ENCODE measurements around the gene CLDN16.

The CLDN16 gene

GRCh38 chr3:190352861-190353457 lies 35.0 kb upstream of the CLDN16 start:
- H3K27ac ChIP-seq = no peak overlapping the region
- TF ChIP-seq CTCF (IDR thresholded peaks at IDR 0.05) (no peak), ZFX (IDR thresholded peaks at IDR 0.05; ENCODE audit: borderline replicate concordance) (no peak)

- TF ChIP-seq ZFX (IDR thresholded peaks at IDR 0.05; ENCODE audit: borderline replicate concordance) = no peak
- no peak for TF ChIP-seq CTCF (IDR thresholded peaks at IDR 0.05)
- H3K27ac ChIP-seq = no peak overlapping the region
Observed at GRCh38 chr3:190356246-190356645, 31.7 kb upstream of the CLDN16 start.

- no peak overlapping the region for H3K27ac ChIP-seq
Observed at GRCh38 chr3:190357468-190357867, 30.5 kb upstream of the CLDN16 start.

GRCh38 chr3:190359813-190360212 lies 28.1 kb upstream of the CLDN16 start:
- TF ChIP-seq ZFX (IDR thresholded peaks at IDR 0.05; ENCODE audit: borderline replicate concordance) (no peak), CTCF (IDR thresholded peaks at IDR 0.05) (no peak)

More at GRCh38 chr3:190357468-190357867, 30.5 kb upstream of the CLDN16 start:
- TF ChIP-seq ZFX (IDR thresholded peaks at IDR 0.05; ENCODE audit: borderline replicate concordance) (no peak), CTCF (IDR thresholded peaks at IDR 0.05) (no peak)

GRCh38 chr3:190360228-190360627 lies 27.7 kb upstream of the CLDN16 start:
- no peak overlapping the region for H3K27ac ChIP-seq
- TF ChIP-seq CTCF (IDR thresholded peaks at IDR 0.05) (no peak), ZFX (IDR thresholded peaks at IDR 0.05; ENCODE audit: borderline replicate concordance) (no peak)

More at GRCh38 chr3:190359813-190360212, 28.1 kb upstream of the CLDN16 start:
- H3K27ac ChIP-seq = no peak overlapping the region

GRCh38 chr3:190361791-190362190 lies 26.2 kb upstream of the CLDN16 start:
- H3K27ac ChIP-seq = no peak overlapping the region

More at GRCh38 chr3:190361791-190362190, 26.2 kb upstream of the CLDN16 start:
- TF ChIP-seq CTCF (IDR thresholded peaks at IDR 0.05) (no peak), ZFX (IDR thresholded peaks at IDR 0.05; ENCODE audit: borderline replicate concordance) (no peak)

All from 22Rv1 (cell line).